Activated CD4-positive, alpha-beta T cell treated with anti-CD3 and anti-CD28 coated beads, Interleukin-2, amount 10 ng/mL, durations not matched to agents 24 days and 14 days (primary cell): Measurements from ENCODE around the gene SH2D2A. TPM values are rescaled to one million over a fixed set of nuclear protein-coding genes. Genes with fewer than 3 reads are reported as not detected.
A peak's percentile ranks its signal among the peaks of the same experiment; 100 is the strongest.

Source experiments
- DNase-seq: peaks from one replicate; pipeline ENCODE4 v3.0.0; 2022
- H3K27ac Mint-ChIP-seq: one replicate; pipeline ENCODE4 v1.8.0; 2022; ENCODE audit warnings: mild to moderate bottlenecking, mixed read lengths
- H3K27me3 Mint-ChIP-seq: one replicate; pipeline ENCODE4 v1.8.0; 2022; ENCODE audit warnings: mixed read lengths
- H3K36me3 Mint-ChIP-seq: one replicate; pipeline ENCODE4 v1.8.0; 2022; ENCODE audit warnings: low read depth, mild to moderate bottlenecking, mixed read lengths
- H3K4me1 Mint-ChIP-seq: one replicate; pipeline ENCODE4 v1.8.0; 2021; ENCODE audit warnings: mixed read lengths
- H3K4me3 Mint-ChIP-seq: one replicate; pipeline ENCODE4 v1.8.0; 2022; ENCODE audit warnings: mild to moderate bottlenecking, moderate library complexity, mixed read lengths
- H3K9me3 Mint-ChIP-seq: one replicate; pipeline ENCODE4 v1.8.0; 2021; ENCODE audit warnings: mixed read lengths
- intact Hi-C: fragments of 100-400 bp; cut with micrococcal nuclease; formaldehyde crosslinking; loops from one replicate; pipeline ENCODE4 v1.15.1; 2023
- total RNA-seq: library from RNA; stranded (reverse); gene quantifications from 2 replicates; pipeline ENCODE4 v1.2.3, GENCODE V29; 2022

SH2D2A gene
- total RNA-seq, 1 donor from 2014 or later: 282 TPM

- Mint-ChIP-seq H3K4me1 (peaks cover 17% of the 10 kb centered on the region), H3K9me3 (no peaks in the 10 kb centered on the region), H3K27me3 (no peaks in the 10 kb centered on the region), H3K4me3 (no peak overlapping the region), H3K36me3 (peaks cover 59% of the 10 kb centered on the region), H3K27ac (no peak overlapping the region)
- DNase-seq: peak; percentile 90
- intact Hi-C loops: loop anchor here (1.0 to 5.0 kb wide), 4 partner anchors 15 to 125 kb away; partner anchors contain the start of genes LRRC71 and NTRK1
These were observed 19.3 kb downstream of the SH2D2A start for GRCh38 chr1:156797212-156797871.

DNA sequence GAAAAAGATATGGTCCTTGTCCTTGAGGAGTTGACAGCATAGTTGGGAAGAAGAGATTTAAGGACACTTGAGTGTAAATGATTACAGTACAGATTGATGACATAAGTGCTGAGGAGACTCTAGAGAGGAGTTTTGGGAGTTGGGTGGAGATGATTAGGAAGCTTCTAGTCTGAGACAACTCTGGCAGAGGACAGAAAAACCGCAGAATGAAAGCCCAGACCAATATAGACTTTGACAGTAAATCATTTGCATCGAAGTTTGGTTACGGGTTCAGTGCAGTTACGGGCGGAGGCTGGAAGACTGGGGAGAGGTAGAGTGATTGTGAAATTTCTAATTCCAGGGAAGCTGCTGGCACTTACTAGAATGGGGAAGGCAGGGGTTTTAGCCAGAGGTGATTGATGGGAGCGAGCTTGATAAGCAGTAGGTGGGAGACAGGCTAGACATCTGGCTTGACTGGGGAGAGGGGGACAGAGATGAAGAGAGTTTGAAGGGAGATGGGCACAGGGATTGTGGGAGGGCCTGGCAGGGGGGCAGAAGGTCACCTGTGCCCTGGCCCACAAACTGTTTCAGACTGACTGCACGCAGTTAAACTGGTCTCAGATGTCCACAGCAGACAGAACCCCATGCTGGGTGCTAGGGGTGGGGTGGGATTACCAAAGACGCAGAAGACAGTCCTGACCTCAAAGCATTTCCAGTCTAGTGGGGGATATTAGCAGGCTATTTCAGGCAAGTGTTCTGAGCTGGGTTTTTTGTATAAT lies 20.1 kb downstream of the SH2D2A start:
- Mint-ChIP-seq H3K4me1 (peaks cover 11% of the 10 kb centered on the region), H3K4me3 (no peak overlapping the region), H3K27ac (no peak overlapping the region), H3K27me3 (no peaks in the 10 kb centered on the region), H3K36me3 (peaks cover 61% of the 10 kb centered on the region), H3K9me3 (no peaks in the 10 kb centered on the region)
- DNase-seq: no peak
- intact Hi-C loops: loop anchor here (1.0 to 5.0 kb wide), 4 partner anchors 16 to 126 kb away; partner anchors contain the start of genes LRRC71 and NTRK1

DNA sequence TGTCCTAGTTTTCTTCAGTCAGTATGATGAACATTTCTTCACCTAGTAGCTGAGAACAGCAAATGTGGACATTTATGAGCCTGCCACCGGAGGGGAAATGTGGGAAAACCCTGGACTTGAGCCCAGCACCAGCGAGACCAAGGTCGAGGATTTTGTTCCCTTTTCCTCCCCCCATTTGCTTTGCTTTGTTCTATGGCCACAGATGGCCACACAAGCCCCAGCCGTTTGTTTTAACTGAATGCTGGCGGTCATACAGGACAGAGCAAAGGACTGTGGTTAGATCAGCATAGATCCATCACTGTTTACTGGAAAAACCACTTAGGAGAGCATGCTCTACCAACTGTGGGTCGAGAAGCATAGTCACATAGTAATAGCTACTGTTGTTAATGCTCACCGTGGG lies 20.9 kb downstream of the SH2D2A start:
- no peaks in the 10 kb centered on the region for H3K27me3 Mint-ChIP-seq
- intact Hi-C loops: loop anchor here (2.0 to 5.0 kb wide), 2 partner anchors 17 to 127 kb away; partner anchors contain the start of gene LRRC71
- H3K36me3 Mint-ChIP-seq: peaks cover 61% of the 10 kb centered on the region

DNA sequence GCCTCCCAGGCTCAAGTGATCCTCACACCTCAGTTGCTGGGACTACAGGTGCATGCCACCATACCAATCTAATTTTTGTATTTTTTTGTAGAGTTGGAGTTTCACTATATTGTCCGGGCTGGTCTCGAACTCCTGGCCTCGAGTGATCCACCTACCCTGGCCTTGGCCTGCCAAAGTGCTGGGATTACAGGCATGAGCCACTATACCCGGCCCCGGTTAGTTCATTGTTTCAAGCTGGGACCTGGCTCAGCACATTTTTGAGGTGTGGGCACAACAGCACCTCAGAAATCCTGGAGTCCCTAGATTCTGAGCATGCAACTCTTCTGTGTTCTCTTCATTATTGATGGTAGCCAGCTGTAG lies 21.3 kb downstream of the SH2D2A start:
- no peak overlapping the region for H3K27ac Mint-ChIP-seq
- peaks cover 59% of the 10 kb centered on the region for H3K36me3 Mint-ChIP-seq
- H3K9me3 Mint-ChIP-seq: no peaks in the 10 kb centered on the region
- H3K27me3 Mint-ChIP-seq: no peaks in the 10 kb centered on the region
- intact Hi-C loops: loop anchor here (5.0 kb wide), 1 partner anchor 127 kb away; the partner anchor contains the start of gene LRRC71
- H3K4me1 Mint-ChIP-seq: peaks cover 4% of the 10 kb centered on the region
- no peak for DNase-seq
- no peak overlapping the region for H3K4me3 Mint-ChIP-seq

More for the DNA sequence above, 20.9 kb downstream of the SH2D2A start:
- Mint-ChIP-seq H3K9me3 (no peaks in the 10 kb centered on the region), H3K4me1 (peaks cover 6% of the 10 kb centered on the region), H3K4me3 (no peak overlapping the region), H3K27ac (no peak overlapping the region)
- no peak for DNase-seq

DNA sequence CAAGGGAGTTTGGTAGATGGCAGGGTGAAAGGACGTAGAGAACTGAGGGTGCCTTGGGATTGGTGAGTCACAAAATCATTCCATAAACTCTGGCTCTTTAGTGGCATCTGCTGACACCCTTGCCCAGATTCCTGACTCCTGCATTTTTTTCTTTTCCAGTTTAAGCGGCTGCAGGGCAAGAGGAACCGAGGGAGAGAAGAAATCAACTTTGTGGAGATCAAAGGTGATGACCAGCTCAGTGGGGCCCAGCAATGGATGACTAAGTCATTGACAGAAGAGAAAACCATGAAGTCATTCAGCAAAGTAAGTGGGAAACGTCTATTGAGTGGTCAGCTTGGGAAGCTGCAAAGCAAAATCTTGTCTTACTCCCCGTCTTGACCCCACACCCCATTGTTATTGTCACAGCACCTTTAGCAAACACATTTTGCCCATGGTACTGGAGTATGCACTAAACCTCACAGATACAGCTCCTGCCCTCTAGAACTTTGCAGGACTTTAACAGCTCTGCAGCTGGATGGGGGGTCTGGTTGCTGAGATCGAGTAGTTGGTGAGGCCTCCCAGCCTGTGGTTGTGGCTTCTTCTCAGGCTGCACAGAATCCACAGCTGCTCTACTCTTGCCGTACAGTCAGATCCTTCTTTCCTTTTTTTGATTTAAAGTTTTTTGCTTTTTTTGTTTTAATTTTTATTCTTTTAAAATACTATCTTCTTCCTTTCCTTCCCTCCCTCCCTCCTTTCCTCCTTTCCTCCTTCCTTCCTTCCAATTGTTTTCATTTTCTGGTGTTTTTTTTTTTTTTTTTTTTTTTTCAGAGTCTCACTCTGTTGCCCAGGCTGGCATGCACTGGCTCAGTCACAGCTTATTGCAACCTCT lies 21.9 kb downstream of the SH2D2A start:
- no peaks in the 10 kb centered on the region for H3K9me3 Mint-ChIP-seq
- DNase-seq: no peak
- peaks cover 59% of the 10 kb centered on the region for H3K36me3 Mint-ChIP-seq
- H3K27ac Mint-ChIP-seq: no peak overlapping the region
- H3K27me3 Mint-ChIP-seq: no peaks in the 10 kb centered on the region
- intact Hi-C loops: loop anchor here (5.0 kb wide), 1 partner anchor 128 kb away; the partner anchor contains the start of gene LRRC71
- no peak overlapping the region for H3K4me3 Mint-ChIP-seq
- H3K4me1 Mint-ChIP-seq: peaks cover 2% of the 10 kb centered on the region

DNA sequence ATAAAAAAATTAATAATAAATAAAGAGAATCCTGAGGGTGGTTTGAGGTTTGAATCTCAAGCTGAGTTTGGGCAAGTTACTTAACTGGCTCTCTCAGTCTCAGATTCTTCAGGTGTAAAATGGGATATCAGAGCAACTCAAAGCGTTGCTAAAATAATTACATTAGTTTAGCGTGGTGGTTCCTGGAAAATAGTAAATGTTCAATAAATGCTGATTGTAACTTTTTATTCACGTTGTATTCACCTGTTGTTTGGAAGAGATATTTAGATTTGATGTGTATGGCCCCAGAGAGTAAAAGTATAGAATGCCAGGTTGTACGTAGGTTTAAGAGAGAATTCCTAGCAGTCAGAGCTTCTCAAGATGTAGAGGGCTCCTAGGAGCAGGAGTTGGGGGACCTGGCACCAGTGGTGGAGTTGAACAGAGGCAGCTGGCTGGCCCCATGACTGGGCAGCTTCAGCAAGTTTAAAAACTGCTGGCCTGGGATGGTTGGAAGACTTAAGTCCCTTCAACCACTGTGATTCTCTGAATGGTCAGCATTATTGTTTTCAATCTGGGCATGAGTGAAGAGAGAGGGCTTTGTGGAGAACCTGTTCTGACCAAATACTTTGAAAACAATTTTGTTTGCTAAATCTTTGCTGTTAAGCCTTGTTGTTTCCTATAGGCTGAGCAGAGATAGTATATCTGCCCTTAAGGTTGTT lies 26.9 kb downstream of the SH2D2A start:
- intact Hi-C loops: no loop called here
- Mint-ChIP-seq H3K27me3 (no peaks in the 10 kb centered on the region), H3K9me3 (no peaks in the 10 kb centered on the region), H3K4me3 (no peak overlapping the region), H3K4me1 (peaks cover 8% of the 10 kb centered on the region), H3K27ac (no peak overlapping the region), H3K36me3 (peaks cover 52% of the 10 kb centered on the region)
- DNase-seq: no peak

GRCh38 chr1:156788136-156788535 lies 28.5 kb downstream of the SH2D2A start:
- Mint-ChIP-seq H3K27me3 (no peaks in the 10 kb centered on the region), H3K36me3 (peaks cover 50% of the 10 kb centered on the region), H3K9me3 (no peaks in the 10 kb centered on the region), H3K4me3 (no peak overlapping the region), H3K4me1 (peaks cover 8% of the 10 kb centered on the region), H3K27ac (no peak overlapping the region)
- intact Hi-C loops: no loop called here
- no peak for DNase-seq

DNA sequence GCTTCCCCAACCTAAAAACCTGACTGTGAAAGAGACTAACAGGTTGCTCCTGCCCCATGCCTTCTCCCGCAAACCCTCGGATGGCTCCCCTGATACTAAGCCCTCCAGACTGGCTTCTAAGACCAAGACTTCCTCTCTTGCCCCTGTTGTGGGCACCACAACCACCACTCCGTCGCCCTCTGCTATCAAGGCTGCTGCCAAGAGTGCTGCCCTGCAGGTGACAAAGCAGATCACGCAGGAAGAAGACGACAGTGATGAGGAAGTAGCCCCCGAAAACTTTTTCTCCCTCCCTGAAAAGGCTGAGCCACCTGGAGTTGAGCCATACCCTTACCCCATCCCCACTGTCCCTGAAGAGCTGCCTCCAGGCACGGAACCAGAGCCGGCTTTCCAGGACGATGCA lies 30.0 kb downstream of the SH2D2A start:
- H3K9me3 Mint-ChIP-seq: no peaks in the 10 kb centered on the region
- H3K4me3 Mint-ChIP-seq: no peak overlapping the region
- H3K27me3 Mint-ChIP-seq: no peaks in the 10 kb centered on the region
- peaks cover 57% of the 10 kb centered on the region for H3K36me3 Mint-ChIP-seq
- H3K27ac Mint-ChIP-seq: no peak overlapping the region
- DNase-seq: no peak
- peaks cover 12% of the 10 kb centered on the region for H3K4me1 Mint-ChIP-seq
- intact Hi-C loops: no loop called here

DNA sequence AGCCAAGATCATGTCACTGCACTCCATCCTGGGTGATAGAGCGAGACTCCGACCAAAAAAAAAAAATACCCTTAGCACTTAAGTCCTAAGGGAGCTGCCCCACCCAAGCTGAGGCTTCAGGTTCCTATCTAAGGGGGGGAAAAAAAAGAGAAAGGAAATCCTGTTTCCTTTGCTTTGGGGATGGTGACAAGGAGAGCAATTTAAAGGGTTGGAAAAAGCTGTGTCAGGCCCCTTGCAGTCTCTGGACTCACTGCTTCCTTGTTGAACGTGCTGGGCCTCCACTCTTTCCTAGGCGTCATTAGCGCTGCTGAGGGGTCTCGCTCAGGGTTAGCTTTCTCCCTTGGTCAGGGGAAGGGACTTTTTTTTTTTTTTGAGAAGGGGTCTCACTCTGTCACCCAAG lies 31.2 kb downstream of the SH2D2A start:
- intact Hi-C loops: no loop called here
- Mint-ChIP-seq H3K9me3 (no peaks in the 10 kb centered on the region), H3K4me3 (no peak overlapping the region), H3K36me3 (peaks cover 60% of the 10 kb centered on the region), H3K4me1 (peaks cover 19% of the 10 kb centered on the region), H3K27ac (no peak overlapping the region), H3K27me3 (no peaks in the 10 kb centered on the region)
- no peak for DNase-seq

- H3K36me3 Mint-ChIP-seq: peaks cover 45% of the 10 kb centered on the region
- no peak overlapping the region for H3K4me3 Mint-ChIP-seq
- DNase-seq: no peak
- intact Hi-C loops: no loop called here
- no peak overlapping the region for H3K27ac Mint-ChIP-seq
- H3K27me3 Mint-ChIP-seq: no peaks in the 10 kb centered on the region
- H3K9me3 Mint-ChIP-seq: no peaks in the 10 kb centered on the region
- peaks cover 25% of the 10 kb centered on the region for H3K4me1 Mint-ChIP-seq
These were observed 35.0 kb downstream of the SH2D2A start for GRCh38 chr1:156781585-156782186.

- DNase-seq: no peak
- H3K27me3 Mint-ChIP-seq: no peaks in the 10 kb centered on the region
- H3K9me3 Mint-ChIP-seq: no peaks in the 10 kb centered on the region
- intact Hi-C loops: no loop called here
- H3K27ac Mint-ChIP-seq: no peak overlapping the region
- peaks cover 41% of the 10 kb centered on the region for H3K36me3 Mint-ChIP-seq
- no peak overlapping the region for H3K4me3 Mint-ChIP-seq
- peaks cover 39% of the 10 kb centered on the region for H3K4me1 Mint-ChIP-seq
These were observed 39.1 kb downstream of the SH2D2A start for GRCh38 chr1:156777573-156777972.

- intact Hi-C loops: no loop called here
- Mint-ChIP-seq H3K4me1 (peaks cover 43% of the 10 kb centered on the region), H3K4me3 (no peak overlapping the region), H3K9me3 (no peaks in the 10 kb centered on the region), H3K27me3 (no peaks in the 10 kb centered on the region), H3K27ac (no peak overlapping the region), H3K36me3 (peaks cover 38% of the 10 kb centered on the region)
- DNase-seq: no peak
These were observed 39.7 kb downstream of the SH2D2A start for GRCh38 chr1:156776942-156777341.

DNA sequence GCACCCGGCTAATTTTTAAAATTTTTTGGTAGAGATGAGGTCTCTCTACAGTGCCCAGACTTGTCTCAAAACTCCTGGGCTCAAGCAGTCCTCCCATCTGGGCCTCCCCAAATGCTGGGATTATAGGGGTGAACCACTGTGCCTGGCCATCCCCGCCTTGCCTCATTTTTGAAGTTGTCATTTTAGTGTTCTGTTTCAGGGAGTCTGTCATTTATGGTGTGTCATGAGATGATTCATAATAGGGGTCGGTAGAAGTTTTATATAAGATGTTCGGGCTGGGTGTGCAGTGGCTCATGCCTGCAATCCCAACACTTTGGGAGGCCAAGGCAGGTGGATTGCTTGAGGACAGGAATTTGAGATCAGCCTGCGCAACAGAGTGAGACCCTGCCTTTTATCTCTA lies 40.8 kb downstream of the SH2D2A start:
- no peak for DNase-seq
- intact Hi-C loops: no loop called here
- H3K27ac Mint-ChIP-seq: peak overlapping the region; percentile 1
- no peaks in the 10 kb centered on the region for H3K27me3 Mint-ChIP-seq
- H3K9me3 Mint-ChIP-seq: no peaks in the 10 kb centered on the region
- no peak overlapping the region for H3K4me3 Mint-ChIP-seq
- H3K36me3 Mint-ChIP-seq: peaks cover 35% of the 10 kb centered on the region
- peaks cover 40% of the 10 kb centered on the region for H3K4me1 Mint-ChIP-seq
